ENCODE data around the gene EPB42.

Gene EPB42

GRCh38 chr15:43232289-43232874 is 11.6 kb upstream of the EPB42 start:
- Histone ChIP-seq H3K36me3 (ENCODE audit: insufficient read depth, low read length) (no peaks in the 10 kb centered on the region), H3K79me2 (ENCODE audit: insufficient read depth, low read length) (no peaks in the 10 kb centered on the region), H3K27me3 (ENCODE audit: insufficient read depth, low read length) (no peaks in the 10 kb centered on the region), H4K20me1 (ENCODE audit: insufficient read depth, low read length) (no peaks in the 10 kb centered on the region), H3K9ac (ENCODE audit: low read length) (no peak overlapping the region), H2AFZ (ENCODE audit: low read length) (no peak overlapping the region), H3K9me3 (ENCODE audit: low read length) (no peaks in the 10 kb centered on the region), H3K9me2 (ENCODE audit: low read depth, low read length) (no peaks in the 10 kb centered on the region), H3K4me3 (ENCODE audit: low read depth, low read length, poor library complexity, severe bottlenecking) (no peak overlapping the region), H3K27ac (ENCODE audit: low read depth, low read length, poor library complexity, severe bottlenecking) (no peak overlapping the region), H3F3A (ENCODE audit: insufficient read depth, low read length) (no peaks in the 10 kb centered on the region), H3K4me1 (ENCODE audit: insufficient read depth, low read length, severe bottlenecking) (no peaks in the 10 kb centered on the region), H3K4me2 (ENCODE audit: low read length) (no peak overlapping the region)
- TF ChIP-seq CTCF (IDR thresholded peaks at IDR 0.05; ENCODE audit: low read length) (no peak), EZH2 (IDR thresholded peaks at IDR 0.05; ENCODE audit: borderline replicate concordance, low read length) (no peak)

- H3F3A ChIP-seq (ENCODE audit: insufficient read depth, low read length), result no peaks in the 10 kb centered on the region
Measured at GRCh38 chr15:43230640-43231115, 9.9 kb upstream of the EPB42 start.

GRCh38 chr15:43229977-43230376 is 9.2 kb upstream of the EPB42 start:
- Histone ChIP-seq H3K9me2 (ENCODE audit: low read depth, low read length) (no peaks in the 10 kb centered on the region), H4K20me1 (ENCODE audit: insufficient read depth, low read length) (no peaks in the 10 kb centered on the region), H3K9me3 (ENCODE audit: low read length) (no peaks in the 10 kb centered on the region), H3F3A (ENCODE audit: insufficient read depth, low read length) (no peaks in the 10 kb centered on the region), H3K4me2 (ENCODE audit: low read length) (no peak overlapping the region), H3K27me3 (ENCODE audit: insufficient read depth, low read length) (no peaks in the 10 kb centered on the region), H3K79me2 (ENCODE audit: insufficient read depth, low read length) (no peaks in the 10 kb centered on the region), H3K4me1 (ENCODE audit: insufficient read depth, low read length, severe bottlenecking) (no peaks in the 10 kb centered on the region), H2AFZ (ENCODE audit: low read length) (no peak overlapping the region), H3K9ac (ENCODE audit: low read length) (no peak overlapping the region), H3K4me3 (ENCODE audit: low read depth, low read length, poor library complexity, severe bottlenecking) (no peak overlapping the region), H3K36me3 (ENCODE audit: insufficient read depth, low read length) (no peaks in the 10 kb centered on the region), H3K27ac (ENCODE audit: low read depth, low read length, poor library complexity, severe bottlenecking) (no peak overlapping the region)
- TF ChIP-seq EZH2 (IDR thresholded peaks at IDR 0.05; ENCODE audit: borderline replicate concordance, low read length) (no peak), CTCF (IDR thresholded peaks at IDR 0.05; ENCODE audit: low read length) (no peak)

More at GRCh38 chr15:43230640-43231115, 9.9 kb upstream of the EPB42 start:
- H3K36me3 ChIP-seq (ENCODE audit: insufficient read depth, low read length), result no peaks in the 10 kb centered on the region
- no peaks in the 10 kb centered on the region for H3K27me3 ChIP-seq (ENCODE audit: insufficient read depth, low read length)
- no peak overlapping the region for H2AFZ ChIP-seq (ENCODE audit: low read length)
- no peaks in the 10 kb centered on the region for H3K79me2 ChIP-seq (ENCODE audit: insufficient read depth, low read length)
- H4K20me1 ChIP-seq (ENCODE audit: insufficient read depth, low read length), result no peaks in the 10 kb centered on the region
- H3K27ac ChIP-seq (ENCODE audit: low read depth, low read length, poor library complexity, severe bottlenecking), result no peak overlapping the region
- H3K4me3 ChIP-seq (ENCODE audit: low read depth, low read length, poor library complexity, severe bottlenecking), result no peak overlapping the region
- TF ChIP-seq EZH2 (IDR thresholded peaks at IDR 0.05; ENCODE audit: borderline replicate concordance, low read length) (no peak), CTCF (IDR thresholded peaks at IDR 0.05; ENCODE audit: low read length) (no peak)
- H3K9me3 ChIP-seq (ENCODE audit: low read length), result no peaks in the 10 kb centered on the region
- H3K4me1 ChIP-seq (ENCODE audit: insufficient read depth, low read length, severe bottlenecking), result no peaks in the 10 kb centered on the region
- no peaks in the 10 kb centered on the region for H3K9me2 ChIP-seq (ENCODE audit: low read depth, low read length)
- H3K9ac ChIP-seq (ENCODE audit: low read length), result no peak overlapping the region
- H3K4me2 ChIP-seq (ENCODE audit: low read length), result no peak overlapping the region
